HAP-1 (cell line): ENCODE measurements around the gene SCARB1.

ENCODE experiments used
- DNase-seq, 2 experiments: peaks; one replicate each; pipeline ENCODE4 v3.0.0-alpha.2; 2016 to 2020; ENCODE audit warnings: low spot score in 2 of 2
- H3K27me3 ChIP-seq: fragments of 250-450 bp; sonication (Bioruptor Pico); 2 replicates; pipeline ENCODE4 v1.5.1; 2020; ENCODE audit warnings: low read depth, mild to moderate bottlenecking, moderate library complexity
- H3K36me3 ChIP-seq: fragments of 250-450 bp; sonication (Bioruptor Pico); replicated peaks from 2 replicates; pipeline ENCODE4 v1.5.1; 2020; ENCODE audit warnings: mild to moderate bottlenecking
- H3K4me1 ChIP-seq: fragments of 250-450 bp; sonication (Bioruptor Pico); 2 replicates; pipeline ENCODE4 v1.5.1; 2020; ENCODE audit warnings: mild to moderate bottlenecking
- H3K4me3 ChIP-seq: fragments of 250-450 bp; sonication (Bioruptor Pico); 2 replicates; pipeline ENCODE4 v1.5.1; 2020; ENCODE audit warnings: mild to moderate bottlenecking, moderate library complexity
- H3K9me3 ChIP-seq: fragments of 250-450 bp; sonication (Bioruptor Pico); 2 replicates; pipeline ENCODE4 v1.5.1; 2020; ENCODE audit warnings: mild to moderate bottlenecking, moderate library complexity
- in situ Hi-C: fragments of 300-500 bp; cut with MboI; formaldehyde crosslinking; loops from 3 replicates; pipeline ENCODE4 v1.14.3; 2020; ENCODE audit warnings: low sequenced_read_pairs, inconsistent platforms, mixed read lengths

The SCARB1 gene

GRCh38 chr12:124746649-124747425 lies 116.8 kb downstream of the SCARB1 start:
- H3K9me3 ChIP-seq: no peaks in the 10 kb centered on the region
- H3K27me3 ChIP-seq: no peaks in the 10 kb centered on the region
- peaks cover 8% of the 10 kb centered on the region for H3K4me1 ChIP-seq
- H3K36me3 ChIP-seq: no peaks in the 10 kb centered on the region
- no peak for DNase-seq
- in situ Hi-C loops: no loop called here
- H3K4me3 ChIP-seq: no peak overlapping the region

GRCh38 chr12:124745891-124746570 lies 117.6 kb downstream of the SCARB1 start:
- Histone ChIP-seq H3K4me1 (peaks cover 8% of the 10 kb centered on the region), H3K4me3 (peak overlapping the region; percentile 6; the same call in 1 of the 2 replicates), H3K27me3 (no peaks in the 10 kb centered on the region), H3K9me3 (no peaks in the 10 kb centered on the region), H3K36me3 (no peaks in the 10 kb centered on the region)
- DNase-seq: peak; percentile 86 to 91
- in situ Hi-C loops: no loop called here

- in situ Hi-C loops: no loop called here
- Histone ChIP-seq H3K4me3 (peak overlapping the region; percentile 6; the same call in 1 of the 2 replicates), H3K9me3 (no peaks in the 10 kb centered on the region), H3K27me3 (no peaks in the 10 kb centered on the region), H3K36me3 (no peaks in the 10 kb centered on the region), H3K4me1 (peaks cover 8% of the 10 kb centered on the region)
- DNase-seq: no peak
Observed at GRCh38 chr12:124745465-124745890, 118.2 kb downstream of the SCARB1 start.

DNA sequence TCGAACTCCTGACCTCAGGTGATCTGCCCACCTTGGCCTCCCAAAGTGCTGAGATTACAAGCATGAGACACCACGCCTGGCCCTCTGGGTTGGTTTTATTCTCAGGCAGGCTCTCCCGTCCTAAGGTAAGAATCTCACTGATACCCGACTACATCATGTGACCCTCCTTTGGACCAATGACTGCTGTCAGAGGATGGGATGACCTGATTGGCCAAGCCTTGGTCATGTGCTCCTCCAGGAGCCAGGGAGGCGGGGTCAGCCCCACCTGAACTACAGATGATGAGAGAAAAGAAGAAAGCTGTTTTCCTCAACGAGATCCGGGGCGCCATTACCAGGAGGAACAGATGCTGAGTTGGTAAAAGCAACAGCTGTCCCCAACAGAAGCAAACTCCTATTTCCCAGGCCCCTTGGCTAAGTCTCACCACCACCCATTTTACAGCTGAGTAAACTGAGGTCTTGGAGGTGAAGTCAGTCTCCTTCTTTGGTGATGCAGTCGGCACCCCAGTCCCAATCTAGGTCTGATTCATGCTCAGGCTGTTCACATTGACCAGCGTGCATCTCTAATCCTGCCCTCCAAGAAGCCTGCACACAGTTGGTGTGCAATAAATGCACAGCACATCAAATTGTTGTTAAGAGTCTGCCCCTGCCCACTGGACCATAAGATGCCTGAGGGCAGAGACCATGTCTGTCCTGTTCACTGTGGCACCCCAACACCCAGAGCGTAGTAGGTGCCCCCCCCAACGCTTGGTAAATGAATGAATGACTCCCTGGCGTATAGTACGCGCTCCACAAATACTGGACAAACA lies 118.8 kb downstream of the SCARB1 start:
- no peaks in the 10 kb centered on the region for H3K36me3 ChIP-seq
- H3K27me3 ChIP-seq: no peaks in the 10 kb centered on the region
- DNase-seq: peak; percentile 76 to 89
- in situ Hi-C loops: no loop called here
- no peak overlapping the region for H3K4me3 ChIP-seq
- no peaks in the 10 kb centered on the region for H3K9me3 ChIP-seq
- peaks cover 8% of the 10 kb centered on the region for H3K4me1 ChIP-seq

GRCh38 chr12:124744273-124744640 lies 119.4 kb downstream of the SCARB1 start:
- no peaks in the 10 kb centered on the region for H3K9me3 ChIP-seq
- H3K4me3 ChIP-seq: no peak overlapping the region
- no peak for DNase-seq
- no peaks in the 10 kb centered on the region for H3K27me3 ChIP-seq
- H3K4me1 ChIP-seq: peaks cover 8% of the 10 kb centered on the region
- H3K36me3 ChIP-seq: no peaks in the 10 kb centered on the region
- in situ Hi-C loops: no loop called here

DNA sequence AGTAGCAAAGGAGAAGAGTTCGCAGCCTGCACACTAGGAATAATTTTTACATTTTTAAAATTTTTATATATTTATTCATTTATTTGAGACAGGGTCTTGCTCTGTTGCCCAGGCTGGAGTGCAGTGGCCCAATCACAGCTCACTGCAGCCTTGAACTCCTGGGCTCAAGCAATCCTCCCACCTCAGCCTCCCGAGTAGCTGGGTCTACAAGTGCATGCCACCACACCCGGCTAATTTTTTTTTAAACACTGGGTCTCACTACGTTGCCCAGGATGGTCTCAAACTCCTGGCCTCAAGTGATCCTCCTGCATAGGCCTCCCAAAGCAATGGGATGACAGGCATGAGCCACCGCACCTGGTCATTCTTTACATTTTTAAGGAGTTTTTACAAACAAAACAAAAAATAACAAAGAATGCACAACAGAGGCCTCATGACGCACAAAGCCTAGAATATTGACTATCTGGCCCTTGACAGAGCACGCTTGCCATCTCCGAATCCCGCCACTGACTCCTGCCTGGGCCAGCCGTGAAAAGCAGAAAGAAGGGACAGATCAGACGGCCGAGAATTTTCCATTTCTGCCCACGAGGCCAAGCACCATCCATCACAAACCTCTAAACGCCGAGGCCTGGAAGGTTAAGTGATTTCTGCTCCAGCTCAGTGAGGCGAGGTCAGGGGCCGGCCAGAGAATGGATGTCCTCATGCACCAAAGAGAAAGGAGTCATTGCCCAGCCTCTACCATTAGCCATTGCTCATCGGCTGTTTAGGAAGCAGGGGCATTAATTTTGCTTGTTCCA lies 120.0 kb downstream of the SCARB1 start:
- Histone ChIP-seq H3K9me3 (no peaks in the 10 kb centered on the region), H3K4me3 (no peak overlapping the region), H3K36me3 (no peaks in the 10 kb centered on the region), H3K4me1 (peaks cover 8% of the 10 kb centered on the region), H3K27me3 (no peaks in the 10 kb centered on the region)
- no peak for DNase-seq
- in situ Hi-C loops: no loop called here

DNA sequence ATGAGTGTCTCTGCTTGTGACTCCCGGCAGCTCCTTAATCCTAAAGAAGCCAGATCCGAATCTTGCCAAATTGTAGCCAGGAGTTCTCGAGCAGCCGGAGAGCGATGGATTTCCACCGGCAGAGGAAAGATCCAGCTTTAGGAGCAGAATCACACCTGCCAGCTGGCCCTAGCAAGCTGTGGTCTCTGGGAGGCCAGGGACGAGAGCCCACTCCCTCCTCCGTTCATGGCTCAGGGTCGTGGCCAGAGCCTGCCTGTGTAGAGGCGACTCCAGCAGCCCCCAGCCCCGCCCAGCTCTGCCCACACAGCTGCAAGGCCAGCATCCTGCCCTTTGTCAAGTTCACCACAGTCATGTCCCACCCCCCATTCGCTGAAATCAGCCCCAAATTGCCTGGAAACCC lies 121.0 kb downstream of the SCARB1 start:
- Histone ChIP-seq H3K9me3 (no peaks in the 10 kb centered on the region), H3K36me3 (no peaks in the 10 kb centered on the region), H3K4me3 (no peak overlapping the region), H3K4me1 (peaks cover 8% of the 10 kb centered on the region), H3K27me3 (no peaks in the 10 kb centered on the region)
- DNase-seq: no peak
- in situ Hi-C loops: no loop called here

GRCh38 chr12:124742111-124742510 lies 121.6 kb downstream of the SCARB1 start:
- Histone ChIP-seq H3K9me3 (no peaks in the 10 kb centered on the region), H3K4me3 (no peak overlapping the region), H3K27me3 (no peaks in the 10 kb centered on the region), H3K36me3 (no peaks in the 10 kb centered on the region), H3K4me1 (peaks cover 8% of the 10 kb centered on the region)
- in situ Hi-C loops: no loop called here
- DNase-seq: no peak

- H3K4me3 ChIP-seq: no peak overlapping the region
- no peaks in the 10 kb centered on the region for H3K9me3 ChIP-seq
- peaks cover 7% of the 10 kb centered on the region for H3K4me1 ChIP-seq
- no peak for DNase-seq
- in situ Hi-C loops: no loop called here
- no peaks in the 10 kb centered on the region for H3K36me3 ChIP-seq
- H3K27me3 ChIP-seq: no peaks in the 10 kb centered on the region
Observed at GRCh38 chr12:124741211-124741610, 122.5 kb downstream of the SCARB1 start.

DNA sequence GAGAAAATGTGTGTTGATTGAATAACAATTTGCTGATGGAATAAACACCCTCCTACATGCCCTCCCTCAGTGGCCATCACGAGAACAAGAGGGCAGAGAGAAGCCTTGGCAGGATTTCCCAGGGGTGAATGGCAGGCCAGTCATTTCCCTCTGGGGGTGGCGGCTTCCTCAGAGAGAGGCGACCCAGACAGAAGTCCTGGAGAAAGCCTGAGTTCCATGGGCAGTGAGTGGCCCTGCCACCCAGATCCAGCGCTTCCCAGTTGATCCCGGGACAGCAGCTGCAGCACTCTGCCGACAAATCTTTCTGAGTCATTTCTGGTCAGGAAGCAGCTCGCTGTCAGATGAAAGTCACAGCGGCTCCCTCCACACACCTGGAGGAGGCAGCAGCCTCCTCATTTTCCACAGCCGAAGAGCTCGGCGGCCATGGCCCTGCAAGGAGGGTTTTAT lies 123.0 kb downstream of the SCARB1 start:
- Histone ChIP-seq H3K4me1 (peaks cover 4% of the 10 kb centered on the region), H3K9me3 (no peaks in the 10 kb centered on the region), H3K27me3 (no peaks in the 10 kb centered on the region), H3K4me3 (no peak overlapping the region), H3K36me3 (no peaks in the 10 kb centered on the region)
- in situ Hi-C loops: no loop called here
- DNase-seq: no peak

- no peaks in the 10 kb centered on the region for H3K36me3 ChIP-seq
- DNase-seq: no peak
- no peaks in the 10 kb centered on the region for H3K27me3 ChIP-seq
- in situ Hi-C loops: no loop called here
- H3K4me3 ChIP-seq: no peak overlapping the region
- no peaks in the 10 kb centered on the region; the same call in 1 of the 2 replicates for H3K4me1 ChIP-seq
- H3K9me3 ChIP-seq: no peaks in the 10 kb centered on the region
Observed at GRCh38 chr12:124739953-124740561, 123.6 kb downstream of the SCARB1 start.

- no peaks in the 10 kb centered on the region for H3K9me3 ChIP-seq
- no peak overlapping the region for H3K4me3 ChIP-seq
- DNase-seq: no peak
- peaks cover 7% of the 10 kb centered on the region for H3K4me1 ChIP-seq
- no peaks in the 10 kb centered on the region for H3K36me3 ChIP-seq
- no peaks in the 10 kb centered on the region for H3K27me3 ChIP-seq
- in situ Hi-C loops: no loop called here
Observed at GRCh38 chr12:124738636-124739467, 124.8 kb downstream of the SCARB1 start.
